ENCODE data around the gene SCNM1. TPM values are rescaled to one million over a fixed set of nuclear protein-coding genes. Genes with fewer than 3 reads are reported as not detected.

The SCNM1 gene
- total RNA-seq, 2 donors from 2014 or later = 16.2 to 28.0 TPM

Other genes with a start within 250 kb of the SCNM1 start
- 10 to 100 TPM; 26.5 to 45.2 TPM for gene SETDB1, start 239.8 kb upstream of the SCNM1 start, total RNA-seq
- 10 to 100 TPM; 70.9 to 84.8 TPM for gene CERS2, start 191.3 kb upstream of the SCNM1 start, total RNA-seq
- 10 to 100 TPM; 17.4 to 33.3 TPM for gene ANXA9, start 183.9 kb upstream of the SCNM1 start, total RNA-seq
- gene MINDY1, start 159.2 kb upstream of the SCNM1 start, total RNA-seq = 10 to 100 TPM; 36.3 to 39.2 TPM
- gene PRUNE1, start 157.7 kb upstream of the SCNM1 start, total RNA-seq = 10 to 100 TPM; 15.8 to 19.4 TPM
- gene BNIPL, start 129.6 kb upstream of the SCNM1 start, total RNA-seq = under 1 TPM in 1 of 2 donors, not detected in 1; 0.26 TPM
- gene C1orf56, start 118.4 kb upstream of the SCNM1 start, total RNA-seq = 1 to 10 TPM; 5.7 to 6.9 TPM
- 10 to 100 TPM; 40.2 to 43.8 TPM for gene CDC42SE1, start 106.5 kb upstream of the SCNM1 start, total RNA-seq
- gene MLLT11, start 105.7 kb upstream of the SCNM1 start, total RNA-seq = 1 to 10 TPM in 1 of 2 donors, under 1 TPM in 1; 0.26 to 1.6 TPM
- gene GABPB2, start 95.4 kb upstream of the SCNM1 start, total RNA-seq = 1 to 10 TPM; 4.3 to 9.1 TPM
- gene SEMA6C, start 19.5 kb upstream of the SCNM1 start, total RNA-seq = 1 to 10 TPM; 3.6 to 5.3 TPM
- 1 to 10 TPM in 1 of 2 donors, under 1 TPM in 1; 0.99 to 1.6 TPM for gene TNFAIP8L2, start 9.5 kb upstream of the SCNM1 start, total RNA-seq
- gene LYSMD1, start 242 bp upstream of the SCNM1 start, total RNA-seq = 1 to 10 TPM; 6.7 to 9.6 TPM
- 1 to 10 TPM in 1 of 2 donors, not detected in 1; 3.0 TPM for gene TMOD4, start 9.8 kb downstream of the SCNM1 start, total RNA-seq
- gene VPS72, start 24.1 kb downstream of the SCNM1 start, total RNA-seq = 10 to 100 TPM in 1 of 2 donors, 1 to 10 TPM in 1; 6.9 to 19.2 TPM
- 10 to 100 TPM; 19.5 to 51.4 TPM for gene PIP5K1A, start 32.4 kb downstream of the SCNM1 start, total RNA-seq
- gene PSMD4, start 88.6 kb downstream of the SCNM1 start, total RNA-seq = 10 to 100 TPM; 70.2 to 73.4 TPM
- gene ZNF687, start 116.2 kb downstream of the SCNM1 start, total RNA-seq = 10 to 100 TPM; 15.0 to 24.4 TPM
- 10 to 100 TPM; 39.6 to 40.2 TPM for gene PI4KB, start 161.3 kb downstream of the SCNM1 start, total RNA-seq
- gene RFX5, start 181.1 kb downstream of the SCNM1 start, total RNA-seq = 10 to 100 TPM in 1 of 2 donors, 1 to 10 TPM in 1; 8.3 to 14.5 TPM
- gene SELENBP1, start 206.6 kb downstream of the SCNM1 start, total RNA-seq = 100 to 1,000 TPM in 1 of 2 donors, 10 to 100 TPM in 1; 52.1 to 106 TPM
- gene PSMB4, start 233.4 kb downstream of the SCNM1 start, total RNA-seq = 100 to 1,000 TPM; 109 to 126 TPM

All from body of pancreas (tissue), 2 donors.